Measurements from ENCODE around the gene GLA. TPM values are rescaled to one million over a fixed set of nuclear protein-coding genes. Genes with fewer than 3 reads are reported as not detected.

Gene GLA
- total and polyA plus RNA-seq, 2 donors (not counting 1 experiment from before 2014, with no cell fraction given), result 22.1 to 42.7 TPM

DNA sequence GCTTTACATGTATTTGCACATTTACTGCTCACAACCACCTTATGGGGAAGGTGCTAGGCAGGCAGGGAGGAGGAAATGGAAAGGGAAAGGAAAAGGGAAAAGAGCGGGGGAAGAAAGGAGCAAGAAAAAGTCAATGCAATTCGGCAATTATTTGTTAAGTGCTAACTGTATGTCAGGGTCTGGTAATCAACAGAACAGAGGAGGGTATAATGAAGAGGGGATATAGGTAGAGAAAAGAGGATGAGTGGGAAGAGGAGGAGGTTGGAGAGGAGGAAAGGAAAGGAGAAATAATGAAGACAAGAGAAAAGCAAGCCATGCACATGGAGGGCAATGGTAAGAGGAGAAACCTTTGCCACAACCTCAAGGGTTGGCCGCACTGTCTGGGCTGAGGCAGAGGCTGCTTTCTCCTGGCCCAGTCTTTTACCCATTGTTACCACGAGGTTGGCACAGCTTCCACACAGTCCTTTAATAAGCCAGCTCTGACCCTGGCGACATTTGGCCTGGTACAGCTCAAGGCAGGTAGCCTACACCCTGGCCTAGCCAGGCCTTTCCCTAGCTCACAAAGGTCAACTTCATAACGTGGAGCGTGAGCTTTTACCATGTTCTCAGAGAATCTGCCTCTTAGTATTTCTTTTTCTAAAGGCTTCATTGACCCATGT lies 22.6 kb downstream of the GLA start:
- Histone ChIP-seq H3K9me3 (ENCODE audit: control extremely low read depth in 1 of 3, control insufficient read depth in 2 of 3, insufficient read depth in 1 of 3, low read length in 2 of 3) (no peaks in the 10 kb centered on the region), H3K4me1 (ENCODE audit: control insufficient read depth in 2 of 2, insufficient read depth in 2 of 2, low read length in 2 of 2) (peaks cover 31% of the 10 kb centered on the region in 2 donors), H3K36me3 (replicated peaks in 1 of 2; ENCODE audit: control extremely low read depth in 1 of 2, control insufficient read depth in 1 of 2, extremely low read depth in 1 of 2, insufficient read depth in 2 of 2, low read length in 1 of 2) (peaks cover 0 to 10% of the 10 kb centered on the region in 2 experiments), H3K4me2 (replicated peaks; ENCODE audit: low read depth, low read length, poor library complexity, severe bottlenecking) (peak overlapping the region; percentile 72), H3K27ac (ENCODE audit: low read length in 2 of 2) (peak overlapping the region; percentile 76 to 78), H3K4me3 (ENCODE audit: control extremely low read depth in 1 of 5, extremely low read depth in 1 of 5, insufficient read depth in 1 of 5, low read depth in 2 of 5, low read length in 4 of 5) (peak overlapping the region; percentile 51 to 73 (median 65)), H3K27me3 (replicated peaks in 1 of 4; ENCODE audit: control extremely low read depth in 1 of 4, control insufficient read depth in 3 of 4, insufficient read depth in 4 of 4, low read length in 3 of 4) (no peaks in the 10 kb centered on the region), H3K79me2 (ENCODE audit: control insufficient read depth, insufficient read depth, low read length) (peaks cover 57% of the 10 kb centered on the region), H3K9ac (ENCODE audit: low read length) (peak overlapping the region; percentile 73), H2AFZ (ENCODE audit: insufficient read depth, low read depth, low read length, poor library complexity, severe bottlenecking) (peak overlapping the region; percentile 41), H4K20me1 (ENCODE audit: control insufficient read depth, insufficient read depth, low read length, poor library complexity, severe bottlenecking) (no peaks in the 10 kb centered on the region)
- H3K4me1 Mint-ChIP-seq, result peaks cover 39% of the 10 kb centered on the region
- DNase-seq, result peak; percentile 26
- WGBS (ENCODE audit: insufficient coverage), result 22% methylated on average over 4 of the region's 7 CpGs
- POLR2A ChIA-PET, result interaction anchor here (0.6 kb wide), 2 partner anchors 11 to 20 kb away, joined by 4 to 5 read pairs; no protein-coding TSS in a partner anchor
- CTCF ChIA-PET, result interaction anchor here (1.4 to 1.6 kb wide), 2 partner anchors 28 to 30 kb away, joined by 5 to 7 read pairs; no protein-coding TSS in a partner anchor
- H3K27ac Mint-ChIP-seq, result peak overlapping the region; percentile 98
- TF ChIP-seq, protein P1, sequence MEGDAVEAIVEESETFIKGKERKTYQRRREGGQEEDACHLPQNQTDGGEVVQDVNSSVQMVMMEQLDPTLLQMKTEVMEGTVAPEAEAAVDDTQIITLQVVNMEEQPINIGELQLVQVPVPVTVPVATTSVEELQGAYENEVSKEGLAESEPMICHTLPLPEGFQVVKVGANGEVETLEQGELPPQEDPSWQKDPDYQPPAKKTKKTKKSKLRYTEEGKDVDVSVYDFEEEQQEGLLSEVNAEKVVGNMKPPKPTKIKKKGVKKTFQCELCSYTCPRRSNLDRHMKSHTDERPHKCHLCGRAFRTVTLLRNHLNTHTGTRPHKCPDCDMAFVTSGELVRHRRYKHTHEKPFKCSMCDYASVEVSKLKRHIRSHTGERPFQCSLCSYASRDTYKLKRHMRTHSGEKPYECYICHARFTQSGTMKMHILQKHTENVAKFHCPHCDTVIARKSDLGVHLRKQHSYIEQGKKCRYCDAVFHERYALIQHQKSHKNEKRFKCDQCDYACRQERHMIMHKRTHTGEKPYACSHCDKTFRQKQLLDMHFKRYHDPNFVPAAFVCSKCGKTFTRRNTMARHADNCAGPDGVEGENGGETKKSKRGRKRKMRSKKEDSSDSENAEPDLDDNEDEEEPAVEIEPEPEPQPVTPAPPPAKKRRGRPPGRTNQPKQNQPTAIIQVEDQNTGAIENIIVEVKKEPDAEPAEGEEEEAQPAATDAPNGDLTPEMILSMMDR (IDR thresholded peaks at IDR 0.05), result no peak
- no peaks in the 10 kb centered on the region for H3K9me3 Mint-ChIP-seq (ENCODE audit: insufficient read depth)
- no peaks in the 10 kb centered on the region for H3K27me3 Mint-ChIP-seq
- peak overlapping the region; percentile 99 for H3K4me3 Mint-ChIP-seq
- intact Hi-C loops (cut with micrococcal nuclease), result no loop called here
- no peak for ATAC-seq (ENCODE audit: low read depth)

DNA sequence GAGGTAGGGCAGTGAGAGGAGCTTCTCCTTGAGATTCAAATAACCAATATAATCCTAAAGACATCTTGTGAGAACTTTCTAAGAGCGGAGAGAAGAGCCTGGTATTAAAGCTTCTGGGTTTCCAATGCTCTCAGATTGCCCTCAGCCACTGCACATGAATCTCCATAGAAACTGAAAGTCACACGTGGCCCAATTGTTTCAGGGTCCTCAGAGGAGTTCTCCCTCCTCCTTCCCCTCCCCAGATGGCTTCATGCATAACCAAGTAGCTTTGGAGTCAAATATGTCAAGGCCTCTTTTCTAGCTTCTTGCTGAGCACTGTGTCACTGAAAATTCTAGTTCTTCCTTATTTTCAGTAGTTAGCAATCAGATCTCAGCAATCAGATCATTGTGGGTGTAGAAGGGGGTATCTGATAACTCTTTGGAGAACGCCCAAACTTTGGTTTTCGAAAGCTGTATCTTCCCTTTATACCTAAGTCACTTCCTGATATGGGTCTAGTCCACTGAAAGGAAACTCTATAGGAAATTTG lies 24.0 kb downstream of the GLA start:
- H4K20me1 ChIP-seq (ENCODE audit: control insufficient read depth, insufficient read depth, low read length, poor library complexity, severe bottlenecking), result no peaks in the 10 kb centered on the region
- H3K27ac ChIP-seq (ENCODE audit: low read length in 2 of 2), result peak overlapping the region; percentile 51 to 76
- H3K9me3 Mint-ChIP-seq (ENCODE audit: insufficient read depth), result no peaks in the 10 kb centered on the region
- H3K4me1 ChIP-seq (ENCODE audit: control insufficient read depth in 2 of 2, insufficient read depth in 2 of 2, low read length in 2 of 2), result peaks cover 36 to 38% of the 10 kb centered on the region in 2 donors
- no peaks in the 10 kb centered on the region for H3K27me3 Mint-ChIP-seq
- peak overlapping the region; percentile 15 to 73 (median 33) for H3K4me3 ChIP-seq (ENCODE audit: control extremely low read depth in 1 of 5, extremely low read depth in 1 of 5, insufficient read depth in 1 of 5, low read depth in 2 of 5, low read length in 4 of 5)
- H3K4me3 Mint-ChIP-seq, result peak overlapping the region; percentile 99
- peaks cover 48% of the 10 kb centered on the region for H3K4me1 Mint-ChIP-seq
- no peaks in the 10 kb centered on the region for H3K27me3 ChIP-seq (replicated peaks in 1 of 4; ENCODE audit: control extremely low read depth in 1 of 4, control insufficient read depth in 3 of 4, insufficient read depth in 4 of 4, low read length in 3 of 4)
- peak overlapping the region; percentile 73 for H3K9ac ChIP-seq (ENCODE audit: low read length)
- H3K9me3 ChIP-seq (ENCODE audit: control extremely low read depth in 1 of 3, control insufficient read depth in 2 of 3, insufficient read depth in 1 of 3, low read length in 2 of 3), result no peaks in the 10 kb centered on the region
- ChIA-PET CTCF (interaction anchor here (1.0 kb wide), 2 partner anchors 8 to 14 kb away, joined by 3 to 4 read pairs; no protein-coding TSS in a partner anchor), POLR2A (interaction anchor here (0.7 to 1.2 kb wide), 3 partner anchors 10 to 35 kb away, joined by 4 to 6 read pairs (median 4); partner anchors contain the start of gene TIMM8A)
- H3K79me2 ChIP-seq (ENCODE audit: control insufficient read depth, insufficient read depth, low read length), result peaks cover 71% of the 10 kb centered on the region
- TF ChIP-seq, protein P1 (IDR thresholded peaks at IDR 0.05), result no peak
- no peak for TF ChIP-seq EZH2 (IDR thresholded peaks at IDR 0.05; ENCODE audit: borderline replicate concordance, insufficient read depth, low read depth, low read length, poor library complexity, severe bottlenecking)
- ATAC-seq (ENCODE audit: low read depth), result peak; percentile 56
- intact Hi-C loops (cut with micrococcal nuclease), result no loop called here
- peak; percentile 69 for DNase-seq
- no peak overlapping the region for H2AFZ ChIP-seq (ENCODE audit: insufficient read depth, low read depth, low read length, poor library complexity, severe bottlenecking)
- H3K36me3 ChIP-seq (replicated peaks in 1 of 2; ENCODE audit: control extremely low read depth in 1 of 2, control insufficient read depth in 1 of 2, extremely low read depth in 1 of 2, insufficient read depth in 2 of 2, low read length in 1 of 2), result peaks cover 0 to 17% of the 10 kb centered on the region in 2 experiments
- peak overlapping the region; percentile 85 for H3K27ac Mint-ChIP-seq
- WGBS (ENCODE audit: insufficient coverage), result 0% methylated on average over 1 of the region's 4 CpGs
- H3K4me2 ChIP-seq (replicated peaks; ENCODE audit: low read depth, low read length, poor library complexity, severe bottlenecking), result peak overlapping the region; percentile 72
